ENCODE measurements around the gene PDS5B.

- TF ChIP-seq CTCF (IDR thresholded peaks at IDR 0.05) (no peak), ZFX (IDR thresholded peaks at IDR 0.05; ENCODE audit: borderline replicate concordance) (no peak)
These were observed 5.8 kb downstream of the PDS5B start for GRCh38 chr13:32592082-32592481.

All from 22Rv1 (cell line).